Keratinocyte (primary cell): ENCODE measurements around the gene SLC25A40.

ENCODE experiments used
- CTCF ChIP-seq, 3 experiments: IDR thresholded peaks in 1 of 3; conservative IDR thresholded peaks in 1 of 3; optimal IDR thresholded peaks in 1 of 3; 2 replicates in 2 of 3; 3 replicates in 1 of 3; pipeline versions ENCODE3 to v1.5.1; 2011; ENCODE audit warnings: low read length in 3 of 3, mild to moderate bottlenecking in 3 of 3, moderate library complexity in 2 of 3, control low read depth in 1 of 3, inconsistent platforms in 1 of 3; ENCODE audit not compliant: insufficient read depth in 2 of 3; ENCODE audit errors: extremely low read depth in 1 of 3
- EZH2 ChIP-seq: IDR thresholded peaks from one replicate; pipeline ENCODE4 v1.6.1; 2012; ENCODE audit warnings: inconsistent platforms, mild to moderate bottlenecking, low read length, moderate library complexity

GRCh38 chr7:87920578-87920977 lies 44.4 kb upstream of the SLC25A40 start:
- TF ChIP-seq CTCF (optimal IDR thresholded peaks at IDR 0.05 in 1 of 3, IDR thresholded peaks at IDR 0.05 in 1 of 3, conservative IDR thresholded peaks at IDR 0.05 in 1 of 3; ENCODE audit: extremely low read depth in 1 of 3, insufficient read depth in 2 of 3, low read length in 3 of 3) (no peak), EZH2 (no peak)
